HepG2 (cell line): Measurements from ENCODE around the gene MED23. TPM values are rescaled to one million over a fixed set of nuclear protein-coding genes. Genes with fewer than 3 reads are reported as not detected.

ENCODE experiments used
- ELF3 ChIP-seq: IDR thresholded peaks from 2 replicates; pipeline ENCODE4 v1.6.1; 2016; ENCODE audit warnings: missing genetic modification reagents, missing compliant biosample characterization
- FOXA1 ChIP-seq, 2 experiments: fragments of 450-650 bp in 1 of 2; sonication (generic) in 1 of 2; formaldehyde crosslinking in 1 of 2; IDR thresholded peaks; 2 replicates each; pipeline versions ENCODE4 v1.4.0 to v1.6.1; 2016 to 2020; ENCODE audit warnings: missing genetic modification reagents in 1 of 2
- IKZF5 ChIP-seq: IDR thresholded peaks from 2 replicates; pipeline ENCODE4 v1.6.1; 2018; ENCODE audit warnings: missing genetic modification reagents, mild to moderate bottlenecking, missing compliant biosample characterization
- MED1 ChIP-seq: sonication (generic); formaldehyde crosslinking; IDR thresholded peaks from 2 replicates; pipeline ENCODE4 v1.4.0; 2020; ENCODE audit warnings: missing genetic modification reagents
- MIER3 ChIP-seq: IDR thresholded peaks from 2 replicates; pipeline ENCODE4 v1.6.1; 2016; ENCODE audit warnings: missing compliant biosample characterization, borderline replicate concordance
- MIXL1 ChIP-seq: IDR thresholded peaks from 2 replicates; pipeline ENCODE4 v1.6.1; 2016
- NKX3-1 ChIP-seq: sonication (generic); formaldehyde crosslinking; IDR thresholded peaks from 2 replicates; pipeline ENCODE4 v1.5.0; 2020; ENCODE audit warnings: missing genetic modification reagents
- PLRG1 ChIP-seq: fragments of 450-650 bp; conservative IDR thresholded peaks from 2 replicates; pipeline ENCODE4 v1.6.1; 2016
- PRDM10 ChIP-seq: sonication (generic); formaldehyde crosslinking; IDR thresholded peaks from 2 replicates; pipeline ENCODE4 v1.4.0; 2020; ENCODE audit warnings: low read depth, missing genetic modification reagents
- TFAP4 ChIP-seq: sonication (generic); IDR thresholded peaks from 2 replicates; pipeline ENCODE4 v1.6.1; 2016; ENCODE audit warnings: low read depth, borderline replicate concordance
- ZBTB42 ChIP-seq: sonication (generic); formaldehyde crosslinking; IDR thresholded peaks from 2 replicates; pipeline ENCODE4 v1.5.0; 2020; ENCODE audit warnings: mild to moderate bottlenecking, missing genetic modification reagents
- ZNF326 ChIP-seq: sonication (generic); formaldehyde crosslinking; IDR thresholded peaks from 2 replicates; pipeline ENCODE4 v1.4.0; 2020; ENCODE audit warnings: missing genetic modification reagents, borderline replicate concordance
- ZNF350 ChIP-seq: sonication (generic); formaldehyde crosslinking; IDR thresholded peaks from 2 replicates; pipeline ENCODE4 v1.4.0; 2020; ENCODE audit warnings: mild to moderate bottlenecking, low read depth, missing genetic modification reagents, borderline replicate concordance
- ZNF362 ChIP-seq: sonication (generic); formaldehyde crosslinking; IDR thresholded peaks from 2 replicates; pipeline ENCODE4 v1.4.0; 2020; ENCODE audit warnings: missing genetic modification reagents, mild to moderate bottlenecking, borderline replicate concordance
- ZNF441 ChIP-seq: sonication (generic); formaldehyde crosslinking; IDR thresholded peaks from 2 replicates; pipeline ENCODE4 v1.7.0; 2021; ENCODE audit warnings: missing genetic modification reagents, borderline replicate concordance
- ZSCAN12 ChIP-seq: sonication (generic); formaldehyde crosslinking; IDR thresholded peaks from 2 replicates; pipeline ENCODE4 v1.9.0; 2021; ENCODE audit warnings: mild to moderate bottlenecking, missing genetic modification reagents
- polyA plus RNA-seq, 8 experiments: library from polyadenylated mRNA; depleted of rRNA in 3 of 8; stranded (reverse) in 7 of 8; unstranded in 1 of 8; fragments of >200 nt; fragmentation: Illumina TruSeq in 4 of 8; extraction: Trizol in 4 of 8; gene quantifications; 2 replicates each; pipeline versions ENCODE4 v1.2.1 to v1.2.3, GENCODE V29; 2011 to 2016; ENCODE audit warnings: low read depth in 4 of 8, missing spikeins in 1 of 8, mixed read lengths in 1 of 8; ENCODE audit not compliant: insufficient read depth in 1 of 8
- total RNA-seq, 5 experiments: library from RNA; depleted of rRNA; stranded (reverse); fragments of >200 nt; fragmentation: Illumina TruSeq; extraction: Trizol; gene quantifications; 2 replicates each; pipeline ENCODE4 v1.2.3, GENCODE V29; 2016; ENCODE audit warnings: low read depth in 1 of 5

The MED23 gene
- total and polyA plus RNA-seq, 2 of the 13 experiments (the other 11 are each of a cell fraction or from before 2014, with no cell fraction given), result 34.9 to 50.5 TPM

GRCh38 chr6:131635384-131636340 is 7.6 kb upstream of the MED23 start (continued):
- TF ChIP-seq PRDM10 (CRISPR knock-in tag) (peak; percentile 80; the same call in 1 of the 2 replicates), ZNF362 (CRISPR knock-in tag) (no peak), PLRG1 (no peak), ELF3 (CRISPR knock-in tag) (no peak), NKX3-1 (CRISPR knock-in tag) (peak; percentile 90), ZNF326 (CRISPR knock-in tag) (no peak), MIXL1 (CRISPR knock-in tag) (0 out of 2 replicates have a peak, but pooled peaks have one; percentile 3), ZNF441 (CRISPR knock-in tag) (peak; percentile 64; the same call in 1 of the 2 replicates), MIER3 (CRISPR knock-in tag) (peak; percentile 49; the same call in 1 of the 2 replicates), MED1 (CRISPR knock-in tag) (peak; percentile 73), ZSCAN12 (CRISPR knock-in tag) (0 out of 2 replicates have a peak, but pooled peaks have one; percentile 65), FOXA1 (IDR thresholded peaks at IDR 0.05) (no peak), FOXA1 (CRISPR knock-in tag; IDR thresholded peaks at IDR 0.05) (no peak), TFAP4 (no peak), ZNF350 (peak; percentile 77; the same call in 1 of the 2 replicates), IKZF5 (CRISPR knock-in tag) (0 out of 2 replicates have a peak, but pooled peaks have one; percentile 21), ZBTB42 (no peak)
